Immature natural killer cell (primary cell): ENCODE data around the gene ARSB. TPM values are rescaled to one million over a fixed set of nuclear protein-coding genes. Genes with fewer than 3 reads are reported as not detected.

ENCODE experiments used
- DNase-seq, 3 donors: peaks; one replicate each; pipeline ENCODE4 v3.0.0; 2022; ENCODE audit warnings: mixed read lengths in 1 of 3
- H3K27ac Mint-ChIP-seq, 6 donors: one replicate each; pipeline ENCODE4 v1.8.0; 2020; ENCODE audit warnings: mixed read lengths in 6 of 6, mild to moderate bottlenecking in 5 of 6, inconsistent platforms in 4 of 6, moderate library complexity in 3 of 6
- H3K27me3 Mint-ChIP-seq, 3 donors: one replicate each; pipeline ENCODE4 v1.8.0; 2020 to 2021; ENCODE audit warnings: low read depth in 3 of 3, mild to moderate bottlenecking in 3 of 3, mixed read lengths in 3 of 3, moderate library complexity in 3 of 3, inconsistent platforms in 1 of 3
- H3K36me3 Mint-ChIP-seq, 3 donors: one replicate each; pipeline ENCODE4 v1.8.0; 2020; ENCODE audit warnings: mixed read lengths in 3 of 3, inconsistent platforms in 2 of 3, mild to moderate bottlenecking in 2 of 3
- H3K4me1 Mint-ChIP-seq, 2 donors: one replicate each; pipeline ENCODE4 v1.8.0; 2020; ENCODE audit warnings: inconsistent platforms in 2 of 2, mild to moderate bottlenecking in 2 of 2, mixed read lengths in 2 of 2, moderate library complexity in 1 of 2
- H3K4me3 Mint-ChIP-seq, 5 donors: one replicate each; pipeline ENCODE4 v1.8.0; 2020; ENCODE audit warnings: mild to moderate bottlenecking in 5 of 5, mixed read lengths in 5 of 5, inconsistent platforms in 3 of 5, moderate library complexity in 3 of 5
- H3K9me3 Mint-ChIP-seq, 6 donors: one replicate each; pipeline ENCODE4 v1.8.0; 2020; ENCODE audit warnings: mild to moderate bottlenecking in 6 of 6, mixed read lengths in 6 of 6, inconsistent platforms in 4 of 6, moderate library complexity in 3 of 6
- polyA plus RNA-seq, 3 donors: library from polyadenylated mRNA; unstranded; fragments of 300-500 nt; fragmentation: Illumina TruSeq; gene quantifications; one replicate each; pipeline ENCODE4 v1.2.3, GENCODE V29; 2021

The ARSB gene
- polyA plus RNA-seq, 3 donors from 2014 or later = 5.3 to 11.9 (median 6.2) TPM

GRCh38 chr5:79011219-79011836 lies 26.2 kb upstream of the ARSB start:
- DNase-seq = no peak
- Mint-ChIP-seq H3K4me1 (no peaks in the 10 kb centered on the region), H3K27ac (no peak overlapping the region), H3K4me3 (no peak overlapping the region), H3K9me3 (peaks cover 0 to 10% (median 5%) of the 10 kb centered on the region in 6 donors), H3K27me3 (peaks cover 2 to 14% (median 3%) of the 10 kb centered on the region in 3 donors), H3K36me3 (peaks cover 0 to 10% (median 3%) of the 10 kb centered on the region in 3 donors)

GRCh38 chr5:79008362-79008761 lies 23.3 kb upstream of the ARSB start:
- Mint-ChIP-seq H3K27ac (no peak overlapping the region), H3K36me3 (peaks cover 0 to 7% (median 3%) of the 10 kb centered on the region in 3 donors), H3K4me3 (no peak overlapping the region), H3K4me1 (no peaks in the 10 kb centered on the region), H3K9me3 (peaks cover 0 to 6% (median 4%) of the 10 kb centered on the region in 6 donors), H3K27me3 (peaks cover 3 to 12% (median 4%) of the 10 kb centered on the region in 3 donors)
- no peak for DNase-seq

GRCh38 chr5:79007872-79008271 lies 22.8 kb upstream of the ARSB start:
- no peak overlapping the region for H3K4me3 Mint-ChIP-seq
- no peak for DNase-seq
- H3K4me1 Mint-ChIP-seq = no peaks in the 10 kb centered on the region
- H3K9me3 Mint-ChIP-seq = peaks cover 0 to 2% (median under 1%) of the 10 kb centered on the region in 6 donors
- peaks cover 0 to 3% (median 2%) of the 10 kb centered on the region in 3 donors for H3K36me3 Mint-ChIP-seq
- no peak overlapping the region for H3K27ac Mint-ChIP-seq
- H3K27me3 Mint-ChIP-seq = peaks cover 3 to 10% (median 4%) of the 10 kb centered on the region in 3 donors

GRCh38 chr5:79005936-79006631 lies 21.0 kb upstream of the ARSB start:
- Mint-ChIP-seq H3K36me3 (no peaks in the 10 kb centered on the region), H3K27me3 (peaks cover 3 to 6% (median 5%) of the 10 kb centered on the region in 3 donors), H3K27ac (no peak overlapping the region), H3K9me3 (peaks cover 0 to 3% (median 0%) of the 10 kb centered on the region in 6 donors), H3K4me3 (no peak overlapping the region), H3K4me1 (no peaks in the 10 kb centered on the region)
- no peak for DNase-seq

- Mint-ChIP-seq H3K4me1 (no peaks in the 10 kb centered on the region), H3K9me3 (peaks cover 0 to 4% (median 0%) of the 10 kb centered on the region in 6 donors), H3K27ac (no peak overlapping the region), H3K36me3 (no peaks in the 10 kb centered on the region), H3K27me3 (peaks cover 4 to 6% (median 6%) of the 10 kb centered on the region in 3 donors), H3K4me3 (no peak overlapping the region)
- no peak for DNase-seq
Observed at GRCh38 chr5:79005151-79005550, 20.0 kb upstream of the ARSB start.

GRCh38 chr5:79002374-79002773 lies 17.3 kb upstream of the ARSB start:
- Mint-ChIP-seq H3K9me3 (peaks cover 0 to 4% (median 0%) of the 10 kb centered on the region in 6 donors), H3K4me1 (no peaks in the 10 kb centered on the region), H3K27ac (no peak overlapping the region), H3K36me3 (no peaks in the 10 kb centered on the region), H3K4me3 (no peak overlapping the region), H3K27me3 (peaks cover 3 to 4% (median 3%) of the 10 kb centered on the region in 3 donors)
- DNase-seq = no peak

- DNase-seq = no peak
- Mint-ChIP-seq H3K4me3 (no peak overlapping the region), H3K4me1 (no peaks in the 10 kb centered on the region), H3K27ac (no peak overlapping the region), H3K9me3 (peaks cover 0 to 4% (median 0%) of the 10 kb centered on the region in 6 donors), H3K27me3 (peaks cover 3 to 4% (median 3%) of the 10 kb centered on the region in 3 donors), H3K36me3 (no peaks in the 10 kb centered on the region)
Observed at GRCh38 chr5:79001471-79001870, 16.4 kb upstream of the ARSB start.

- H3K4me1 Mint-ChIP-seq = peaks cover 0 to 6% of the 10 kb centered on the region in 2 donors
- no peak overlapping the region for H3K27ac Mint-ChIP-seq
- H3K36me3 Mint-ChIP-seq = no peaks in the 10 kb centered on the region
- H3K4me3 Mint-ChIP-seq = no peak overlapping the region
- peaks cover 0 to 2% (median 0%) of the 10 kb centered on the region in 6 donors for H3K9me3 Mint-ChIP-seq
- DNase-seq = no peak
- H3K27me3 Mint-ChIP-seq = peaks cover 0 to 3% (median under 1%) of the 10 kb centered on the region in 3 donors
Observed at GRCh38 chr5:78997090-78997489, 12.0 kb upstream of the ARSB start.

- DNase-seq = no peak
- H3K9me3 Mint-ChIP-seq = no peaks in the 10 kb centered on the region
- peaks cover 0 to 6% of the 10 kb centered on the region in 2 donors for H3K4me1 Mint-ChIP-seq
- H3K4me3 Mint-ChIP-seq = no peak overlapping the region
- no peak overlapping the region for H3K27ac Mint-ChIP-seq
- peaks cover 0 to 1% (median 0%) of the 10 kb centered on the region in 3 donors for H3K27me3 Mint-ChIP-seq
- H3K36me3 Mint-ChIP-seq = no peaks in the 10 kb centered on the region
Observed at GRCh38 chr5:78995521-78996007, 10.5 kb upstream of the ARSB start.

- H3K4me1 Mint-ChIP-seq = peaks cover 0 to 6% of the 10 kb centered on the region in 2 donors
- no peak overlapping the region for H3K27ac Mint-ChIP-seq
- no peak for DNase-seq
- peaks cover 0 to 4% (median 0%) of the 10 kb centered on the region in 3 donors for H3K27me3 Mint-ChIP-seq
- H3K36me3 Mint-ChIP-seq = no peaks in the 10 kb centered on the region
- no peaks in the 10 kb centered on the region for H3K9me3 Mint-ChIP-seq
- no peak overlapping the region for H3K4me3 Mint-ChIP-seq
Observed at GRCh38 chr5:78993165-78993564, 8.1 kb upstream of the ARSB start.

GRCh38 chr5:78992146-78992545 lies 7.0 kb upstream of the ARSB start:
- Mint-ChIP-seq H3K4me1 (peaks cover 0 to 6% of the 10 kb centered on the region in 2 donors), H3K27ac (no peak overlapping the region), H3K9me3 (no peaks in the 10 kb centered on the region), H3K36me3 (no peaks in the 10 kb centered on the region), H3K27me3 (peaks cover 0 to 5% (median 0%) of the 10 kb centered on the region in 3 donors), H3K4me3 (no peak overlapping the region)
- no peak for DNase-seq

GRCh38 chr5:78989080-78989479 lies 4.0 kb upstream of the ARSB start:
- DNase-seq = no peak
- peaks cover 15 to 27% of the 10 kb centered on the region in 2 donors for H3K4me1 Mint-ChIP-seq
- H3K4me3 Mint-ChIP-seq = no peak overlapping the region
- H3K36me3 Mint-ChIP-seq = no peaks in the 10 kb centered on the region
- no peak overlapping the region for H3K27ac Mint-ChIP-seq
- H3K27me3 Mint-ChIP-seq = peaks cover 0 to 9% (median 0%) of the 10 kb centered on the region in 3 donors
- H3K9me3 Mint-ChIP-seq = no peaks in the 10 kb centered on the region

- peak; percentile 44 to 54 (median 50) for DNase-seq
- peak overlapping the region; percentile 88 to 98 (median 96) for H3K27ac Mint-ChIP-seq
- H3K4me3 Mint-ChIP-seq = peak overlapping the region; percentile 89 to 97 (median 93)
- peaks cover 0 to 9% (median 0%) of the 10 kb centered on the region in 3 donors for H3K27me3 Mint-ChIP-seq
- no peaks in the 10 kb centered on the region for H3K36me3 Mint-ChIP-seq
- peaks cover 24 to 30% of the 10 kb centered on the region in 2 donors for H3K4me1 Mint-ChIP-seq
- no peaks in the 10 kb centered on the region for H3K9me3 Mint-ChIP-seq
Observed at GRCh38 chr5:78985725-78986223, 664 bp upstream of the ARSB start.
